NCI-H2107 (cell line): ENCODE data around the gene MAGI1.
"Not testable (repeated sequence)": the region's sequence is repeated elsewhere in the genome, so short reads cannot be mapped to it uniquely, and the experiment has no call there.

Source experiments
- DNase-seq: peaks from one replicate; lab custom pipeline; 2025; lab: John Stamatoyannopoulos, UW

The MAGI1 gene

GRCh38 chr3:65560133-65560532 lies 478.6 kb downstream of the MAGI1 start:
- no peak for DNase-seq

GRCh38 chr3:65559643-65560042 lies 479.1 kb downstream of the MAGI1 start:
- no peak for DNase-seq

- no peak for DNase-seq
Measured at GRCh38 chr3:65558826-65559225, 479.9 kb downstream of the MAGI1 start.

- DNase-seq, result no peak
Measured at GRCh38 chr3:65557899-65558564, 480.7 kb downstream of the MAGI1 start.

- no peak for DNase-seq
Measured at GRCh38 chr3:65556934-65557577, 481.7 kb downstream of the MAGI1 start.

- DNase-seq, result no peak
Measured at GRCh38 chr3:65552434-65552833, 486.3 kb downstream of the MAGI1 start.

GRCh38 chr3:65551945-65552344 lies 486.8 kb downstream of the MAGI1 start:
- DNase-seq, result no peak

GRCh38 chr3:65550137-65550536 lies 488.6 kb downstream of the MAGI1 start:
- no peak for DNase-seq

GRCh38 chr3:65549626-65549959 lies 489.1 kb downstream of the MAGI1 start:
- no peak for DNase-seq

- DNase-seq, result no peak
Measured at GRCh38 chr3:65548848-65549625, 489.7 kb downstream of the MAGI1 start.

GRCh38 chr3:65545429-65545828 lies 493.3 kb downstream of the MAGI1 start:
- no peak for DNase-seq

GRCh38 chr3:65543391-65543790 lies 495.3 kb downstream of the MAGI1 start:
- not testable (repeated sequence) for DNase-seq

GRCh38 chr3:65540666-65541065 lies 498.1 kb downstream of the MAGI1 start:
- DNase-seq, result no peak

GRCh38 chr3:65539616-65540015 lies 499.1 kb downstream of the MAGI1 start:
- DNase-seq, result no peak

GRCh38 chr3:65538101-65538500 lies 500.6 kb downstream of the MAGI1 start:
- no peak for DNase-seq

GRCh38 chr3:65537109-65537508 lies 501.6 kb downstream of the MAGI1 start:
- no peak for DNase-seq

GRCh38 chr3:65535260-65535659 lies 503.5 kb downstream of the MAGI1 start:
- DNase-seq, result no peak

- no peak for DNase-seq
Measured at GRCh38 chr3:65534805-65535204, 503.9 kb downstream of the MAGI1 start.

- DNase-seq, result no peak
Measured at GRCh38 chr3:65532749-65533148, 506.0 kb downstream of the MAGI1 start.

- DNase-seq, result no peak
Measured at GRCh38 chr3:65532215-65532614, 506.5 kb downstream of the MAGI1 start.

GRCh38 chr3:65531499-65531898 lies 507.2 kb downstream of the MAGI1 start:
- no peak for DNase-seq

GRCh38 chr3:65526656-65527055 lies 512.1 kb downstream of the MAGI1 start:
- DNase-seq, result no peak

GRCh38 chr3:65524584-65524983 lies 514.1 kb downstream of the MAGI1 start:
- no peak for DNase-seq
